Measurements from ENCODE around the gene ZMYND15. TPM values are rescaled to one million over a fixed set of nuclear protein-coding genes. Genes with fewer than 3 reads are reported as not detected.
A peak's percentile ranks its signal among the peaks of the same experiment; 100 is the strongest.

The ZMYND15 gene
- total and polyA plus RNA-seq, 2 donors (not counting 3 experiments of a cell fraction or from before 2014, with no cell fraction given) = 0.12 to 0.44 TPM

DNA sequence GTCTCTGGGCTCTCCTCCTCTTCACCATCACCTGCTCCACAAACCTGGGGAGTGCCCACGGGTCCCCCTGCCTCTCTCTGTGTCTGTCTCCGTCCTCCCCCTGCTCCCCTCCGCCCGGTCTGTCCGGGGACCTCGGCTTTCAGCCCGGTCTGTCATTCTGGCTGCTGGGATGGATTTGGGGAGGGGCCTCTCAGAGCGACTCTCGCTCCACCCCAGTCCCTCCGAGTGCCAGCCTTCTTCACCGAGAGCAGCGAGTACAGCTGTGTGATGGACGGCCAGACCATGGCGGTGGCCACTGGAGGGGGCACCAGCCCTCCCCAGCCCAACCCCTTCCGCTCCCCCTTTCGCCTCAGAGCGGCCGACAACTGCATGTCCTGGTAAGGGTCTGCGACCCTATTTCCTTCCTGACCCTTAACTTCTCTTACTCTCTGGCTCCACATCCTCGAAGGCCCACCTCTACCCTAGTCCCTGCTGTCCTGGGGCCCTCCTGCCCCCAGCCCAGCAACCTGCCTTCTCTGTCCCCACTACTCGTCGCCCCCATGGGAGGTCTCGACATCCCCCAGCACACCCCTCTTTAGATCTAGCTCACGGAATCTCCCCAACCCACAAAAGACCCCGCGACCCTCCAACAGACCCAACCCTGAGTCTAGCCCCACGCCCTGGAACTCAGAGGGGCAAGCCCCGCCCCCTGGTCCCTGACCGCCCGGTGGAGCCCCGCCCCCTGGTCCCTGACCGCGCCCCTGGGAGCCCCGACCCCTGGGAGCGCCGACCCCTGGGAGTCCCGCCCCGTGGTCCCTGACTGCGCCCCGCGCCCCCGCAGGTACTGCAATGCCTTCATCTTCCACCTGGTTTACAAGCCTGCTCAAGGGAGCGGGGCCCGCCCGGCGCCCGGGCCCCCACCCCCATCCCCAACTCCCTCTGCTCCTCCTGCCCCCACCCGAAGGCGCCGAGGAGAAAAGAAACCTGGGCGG is 5.7 kb downstream of the ZMYND15 start:
- dilution Hi-C loops (cut with MboI; ENCODE audit: extremely low pct_ligation_motif_present, low sequenced_read_pairs) (no loop called here), intact Hi-C loops (cut with micrococcal nuclease) (loop anchor here (1.0 kb wide), 1 partner anchor 45 kb away; no protein-coding TSS in a partner anchor)
- H3K4me3 ChIP-seq (replicated peaks in 1 of 3; ENCODE audit: insufficient read depth in 1 of 3, low read depth in 1 of 3, low read length in 3 of 3) = no peak overlapping the region
- H3K9ac ChIP-seq (replicated peaks; ENCODE audit: extremely low read depth, insufficient read depth, low read length) = no peak overlapping the region
- H3K4me1 ChIP-seq (ENCODE audit: control insufficient read depth, extremely low read depth, insufficient read depth, low read length) = peaks cover 4% of the 10 kb centered on the region
- H4K20me1 ChIP-seq (replicated peaks; ENCODE audit: control insufficient read depth, extremely low read depth, insufficient read depth, low read length) = no peaks in the 10 kb centered on the region
- H3K27me3 ChIP-seq (ENCODE audit: control insufficient read depth in 2 of 2, insufficient read depth in 2 of 2, low read length in 2 of 2) = peaks cover 2 to 10% of the 10 kb centered on the region in 2 experiments
- no peaks in the 10 kb centered on the region for H3K9me3 ChIP-seq (replicated peaks; ENCODE audit: control insufficient read depth, insufficient read depth, low read length)
- H3K4me2 ChIP-seq (ENCODE audit: insufficient read depth, low read length) = no peak overlapping the region
- H3K79me2 ChIP-seq (ENCODE audit: control insufficient read depth, insufficient read depth, low read length) = no peaks in the 10 kb centered on the region
- no TSS peak for BruUV-seq (replicated peaks)
- no peaks in the 10 kb centered on the region for H3K9me1 ChIP-seq (replicated peaks; ENCODE audit: control insufficient read depth, extremely low read depth, insufficient read depth, low read length)
- ChIA-PET CTCF (interaction anchor here (1.6 kb wide), 1 partner anchor 45 kb away, joined by 10 read pairs; no protein-coding TSS in a partner anchor), POLR2A (no interaction called here)
- FAIRE-seq (no peak), DNase-seq (ENCODE audit: low read depth, low spot score) (no peak)
- H2AFZ ChIP-seq (ENCODE audit: low read depth, low read length) = peak overlapping the region; percentile 34
- no peaks in the 10 kb centered on the region for H3K36me3 ChIP-seq (ENCODE audit: control insufficient read depth in 2 of 2, extremely low read depth in 1 of 2, insufficient read depth in 2 of 2, low read length in 2 of 2)
- TF ChIP-seq FOS (IDR thresholded peaks at IDR 0.05; ENCODE audit: borderline replicate concordance, insufficient read depth, low read length) = no peak
- TF ChIP-seq, protein P1, sequence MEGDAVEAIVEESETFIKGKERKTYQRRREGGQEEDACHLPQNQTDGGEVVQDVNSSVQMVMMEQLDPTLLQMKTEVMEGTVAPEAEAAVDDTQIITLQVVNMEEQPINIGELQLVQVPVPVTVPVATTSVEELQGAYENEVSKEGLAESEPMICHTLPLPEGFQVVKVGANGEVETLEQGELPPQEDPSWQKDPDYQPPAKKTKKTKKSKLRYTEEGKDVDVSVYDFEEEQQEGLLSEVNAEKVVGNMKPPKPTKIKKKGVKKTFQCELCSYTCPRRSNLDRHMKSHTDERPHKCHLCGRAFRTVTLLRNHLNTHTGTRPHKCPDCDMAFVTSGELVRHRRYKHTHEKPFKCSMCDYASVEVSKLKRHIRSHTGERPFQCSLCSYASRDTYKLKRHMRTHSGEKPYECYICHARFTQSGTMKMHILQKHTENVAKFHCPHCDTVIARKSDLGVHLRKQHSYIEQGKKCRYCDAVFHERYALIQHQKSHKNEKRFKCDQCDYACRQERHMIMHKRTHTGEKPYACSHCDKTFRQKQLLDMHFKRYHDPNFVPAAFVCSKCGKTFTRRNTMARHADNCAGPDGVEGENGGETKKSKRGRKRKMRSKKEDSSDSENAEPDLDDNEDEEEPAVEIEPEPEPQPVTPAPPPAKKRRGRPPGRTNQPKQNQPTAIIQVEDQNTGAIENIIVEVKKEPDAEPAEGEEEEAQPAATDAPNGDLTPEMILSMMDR (IDR thresholded peaks at IDR 0.05; ENCODE audit: extremely low read depth in 1 of 2, insufficient read depth in 1 of 2, low read depth in 1 of 2, low read length in 2 of 2) = peak in 1 of 2 donors; percentile 8
- TF ChIP-seq MYC (IDR thresholded peaks at IDR 0.05; ENCODE audit: low read depth, low read length) = no peak
- no peak for TF ChIP-seq JUN (IDR thresholded peaks at IDR 0.05; ENCODE audit: borderline replicate concordance, insufficient read depth, insufficient read length, low read depth)
- no peak overlapping the region for H3K27ac ChIP-seq (ENCODE audit: insufficient read depth, low read depth, low read length)
